Epithelial cell of prostate (primary cell): Measurements from ENCODE around the gene STRIT1.
"Not testable (repeated sequence)": the region's sequence is repeated elsewhere in the genome, so short reads cannot be mapped to it uniquely, and the experiment has no call there.

ENCODE experiments used
- DNase-seq: peaks from one replicate; pipeline ENCODE4 v3.0.0-alpha.2; 2011; ENCODE audit warnings: low read depth, low spot score
- H3K27ac ChIP-seq: fragments of 450-650 bp; 2 replicates; pipeline ENCODE4 v1.5.1; 2017; ENCODE audit warnings: mild to moderate bottlenecking

STRIT1 gene

DNA sequence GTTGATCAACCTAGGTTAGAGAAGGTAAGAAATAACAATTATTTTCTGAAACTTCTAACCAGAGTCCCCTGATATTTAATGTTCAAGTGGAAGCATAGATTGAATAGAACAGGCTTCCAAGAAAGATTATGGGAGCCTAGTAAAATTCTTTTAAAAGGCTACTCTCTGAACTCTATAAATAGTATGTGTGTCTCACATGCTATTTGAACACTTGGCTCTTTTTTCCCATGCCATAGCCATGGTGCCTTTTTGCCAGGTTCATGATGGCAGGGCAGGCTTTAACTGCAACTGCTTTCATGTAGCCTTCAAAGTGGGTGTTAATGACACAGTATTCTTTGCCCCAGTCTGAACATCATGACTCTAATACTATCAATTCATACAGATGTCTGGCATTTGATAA, 22.9 kb upstream of the STRIT1 start:
- no peak overlapping the region for H3K27ac ChIP-seq
- no peak for DNase-seq

DNA sequence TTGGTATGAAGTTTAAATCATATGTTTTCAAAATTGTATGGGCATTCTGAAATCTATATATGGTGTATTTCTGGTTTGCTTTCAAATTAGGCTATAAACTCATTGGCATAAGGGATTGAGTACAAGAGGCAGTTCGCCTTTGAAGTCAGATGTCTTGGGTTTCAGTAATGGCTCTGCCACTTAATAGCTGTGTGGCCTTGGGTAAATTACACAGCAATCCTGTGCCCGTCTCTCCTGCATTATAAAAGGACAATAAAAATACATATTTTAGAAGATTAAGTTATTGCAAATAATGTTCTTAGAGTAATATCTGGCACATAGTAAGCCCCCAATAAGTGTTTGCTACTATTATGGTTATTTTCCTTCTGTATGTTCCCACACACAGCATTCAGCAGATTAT, 20.4 kb upstream of the STRIT1 start:
- DNase-seq = no peak
- H3K27ac ChIP-seq = no peak overlapping the region

DNA sequence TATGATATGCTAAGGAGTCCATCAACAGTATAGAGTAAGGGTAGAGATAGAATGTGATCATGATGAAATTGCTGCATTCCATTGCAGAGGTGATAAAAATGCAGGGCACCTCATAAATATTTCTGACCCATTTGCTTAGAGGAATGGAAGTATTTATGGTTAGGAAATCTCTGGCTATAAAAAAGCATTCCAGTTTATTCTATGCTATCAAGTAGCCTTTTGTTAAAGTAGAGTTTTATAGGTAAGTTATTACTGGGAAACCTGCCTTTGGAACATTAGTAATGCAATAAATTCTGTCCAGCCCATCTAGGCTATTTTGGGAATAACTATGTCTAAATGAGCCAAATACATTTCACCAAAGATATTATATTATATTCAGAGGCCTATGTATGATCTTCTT, 19.8 kb upstream of the STRIT1 start:
- DNase-seq = no peak
- no peak overlapping the region for H3K27ac ChIP-seq

DNA sequence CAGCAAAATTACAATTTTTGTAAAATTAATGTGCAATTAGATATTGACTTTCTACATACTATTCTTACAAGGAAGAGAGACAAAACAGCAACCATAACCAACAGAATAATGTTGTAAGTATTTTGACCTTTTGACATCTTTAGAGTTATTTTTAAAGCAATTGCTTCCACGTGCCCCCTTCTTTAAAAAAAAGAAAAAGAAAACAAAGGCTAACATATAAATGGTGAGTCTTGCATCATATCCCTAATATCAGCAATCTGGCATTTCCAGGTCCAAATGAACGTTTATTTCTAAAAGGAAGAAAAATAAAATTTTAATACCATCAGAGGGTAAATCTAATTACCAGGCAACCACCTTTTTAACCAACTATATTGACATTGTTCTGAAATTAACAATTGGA, 19.3 kb upstream of the STRIT1 start:
- no peak for DNase-seq
- no peak overlapping the region for H3K27ac ChIP-seq

DNA sequence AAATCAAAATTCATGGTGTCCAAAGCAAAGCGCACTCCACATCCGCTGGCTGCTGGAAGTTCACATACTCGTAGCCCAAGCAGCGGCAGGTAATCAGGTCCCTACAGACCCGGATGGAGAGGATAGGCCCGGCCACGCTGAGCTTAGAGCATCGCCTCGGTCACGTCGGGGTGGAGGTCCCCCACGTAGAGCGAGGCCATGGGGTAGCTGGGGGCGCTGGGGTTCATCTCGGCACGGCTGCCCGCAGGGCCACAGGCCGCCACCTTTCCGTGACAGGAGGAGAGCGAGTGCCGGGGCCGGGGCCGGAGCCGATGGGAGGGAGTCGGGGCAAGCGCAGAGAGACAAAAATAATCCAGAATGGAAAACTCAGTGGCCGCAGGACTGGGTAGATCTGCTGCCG, 16.1 kb upstream of the STRIT1 start:
- no peak overlapping the region for H3K27ac ChIP-seq
- no peak for DNase-seq

DNA sequence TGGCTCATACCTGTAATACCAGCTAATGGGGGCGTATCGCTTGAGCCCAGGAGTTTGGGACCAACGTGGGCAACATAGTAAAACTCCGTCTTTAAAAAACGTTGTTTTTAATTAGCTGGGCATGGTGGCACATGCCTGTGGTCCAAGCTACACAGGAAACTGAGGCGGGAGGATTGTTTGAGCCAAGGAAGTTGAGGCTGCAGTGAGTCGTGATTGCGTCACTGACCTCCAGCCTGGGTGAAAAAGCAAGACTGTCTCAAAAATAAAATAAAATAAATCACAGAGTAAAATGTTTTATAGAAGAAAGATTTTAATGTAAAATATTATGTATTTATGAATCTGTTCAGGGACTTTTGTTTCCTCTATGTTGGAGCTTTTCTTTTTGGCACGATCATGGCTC, 15.3 kb upstream of the STRIT1 start:
- no peak for DNase-seq
- H3K27ac ChIP-seq = peak overlapping the region; percentile 6

DNA sequence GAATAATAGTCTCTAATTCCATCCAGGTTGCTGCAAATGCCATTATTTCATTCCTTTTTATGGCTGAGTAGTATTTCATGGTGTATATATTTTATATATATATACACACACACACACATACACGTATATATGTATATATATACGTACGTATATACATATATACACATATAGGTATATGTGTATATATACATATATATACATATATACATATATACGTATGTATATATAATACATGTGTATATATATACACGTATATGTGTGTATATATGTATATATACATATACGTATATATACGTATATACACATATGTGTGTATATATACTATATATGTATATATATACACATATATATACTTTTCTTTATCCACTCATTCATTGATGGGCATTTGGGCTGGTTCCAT, 13.7 kb upstream of the STRIT1 start:
- DNase-seq = no peak
- H3K27ac ChIP-seq = no peak overlapping the region

DNA sequence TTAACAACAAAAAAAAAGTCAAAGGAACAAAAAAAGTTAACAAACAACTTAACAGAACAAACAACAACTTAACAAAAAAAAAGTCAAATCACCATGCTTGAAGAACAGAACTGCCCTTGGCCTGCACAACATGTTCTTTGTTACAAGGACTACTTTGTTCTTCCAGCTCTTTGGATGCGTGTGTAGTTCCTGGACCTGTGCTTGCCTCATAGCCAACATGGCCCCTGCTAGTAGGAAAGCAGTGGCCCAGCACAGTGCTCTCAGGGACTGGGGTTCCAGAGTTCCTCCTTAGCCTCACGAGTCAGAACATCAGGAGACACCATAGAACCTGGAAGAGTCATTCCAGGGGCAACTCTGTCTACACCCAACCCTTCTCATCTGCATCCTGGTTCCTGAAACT, 10.9 kb upstream of the STRIT1 start:
- no peak overlapping the region for H3K27ac ChIP-seq
- DNase-seq = no peak

DNA sequence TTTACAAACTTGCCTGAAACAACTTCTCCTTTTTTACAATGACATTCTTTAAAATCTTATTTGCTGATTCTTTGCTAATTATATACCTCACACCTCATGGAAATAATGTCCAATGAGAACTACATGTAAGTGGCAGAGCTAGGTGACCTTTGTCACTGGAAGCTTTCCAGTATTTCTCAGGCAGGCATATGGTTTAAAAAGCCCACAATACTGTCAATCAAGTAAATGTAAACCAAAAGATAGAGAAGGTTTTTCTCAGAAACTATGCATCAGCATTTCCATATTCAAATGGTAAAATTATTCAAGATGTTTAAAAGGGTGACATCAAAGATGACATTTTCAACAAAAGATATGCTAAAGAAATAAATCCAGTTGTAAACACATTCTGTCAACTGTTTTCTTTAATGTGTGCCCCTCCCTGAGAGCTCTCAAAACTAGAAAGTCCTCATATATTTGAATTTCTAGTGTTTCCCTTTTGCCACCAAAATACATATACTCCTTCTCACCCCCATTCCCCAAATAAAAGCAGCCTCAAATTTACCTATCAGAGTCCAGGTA, 10.1 kb upstream of the STRIT1 start:
- H3K27ac ChIP-seq = no peak overlapping the region
- no peak for DNase-seq

DNA sequence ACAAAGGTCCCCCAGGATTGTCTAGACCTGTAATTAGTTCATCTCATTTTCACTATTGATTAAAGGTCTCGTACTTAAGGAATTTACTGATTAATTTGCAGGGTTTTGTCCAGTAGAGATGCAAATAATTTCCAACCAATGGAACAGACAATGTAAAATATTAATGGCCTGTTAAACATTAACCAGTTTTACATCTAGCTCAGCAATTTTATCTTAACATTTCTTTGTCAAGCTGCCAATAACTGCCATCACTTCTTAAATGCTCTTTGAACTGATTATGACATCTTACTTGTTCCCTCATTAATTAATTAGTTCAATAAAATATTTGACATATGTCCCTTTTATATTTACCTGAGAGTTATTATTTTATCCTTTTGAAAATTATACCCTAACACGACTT, 9.4 kb upstream of the STRIT1 start:
- DNase-seq = no peak
- H3K27ac ChIP-seq = no peak overlapping the region

DNA sequence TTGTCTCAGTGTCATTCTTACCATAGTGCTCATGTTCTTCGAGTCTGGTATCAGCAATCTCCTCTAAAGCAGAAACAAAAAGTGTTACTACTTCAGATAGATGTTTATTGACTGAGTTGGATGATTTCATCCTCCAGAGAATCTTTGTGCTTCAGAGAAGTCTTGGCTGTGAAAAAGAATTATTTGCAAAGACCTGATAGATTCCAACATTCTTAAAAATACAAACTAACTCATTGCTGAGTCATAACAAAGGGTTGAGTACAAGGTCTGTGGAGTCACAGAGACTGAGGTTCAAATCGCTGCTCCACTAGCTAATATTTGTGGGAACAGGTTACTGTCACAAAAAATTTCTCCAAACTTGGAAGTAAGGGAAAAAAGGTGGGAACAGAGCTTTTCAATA, 9.0 kb upstream of the STRIT1 start:
- no peak overlapping the region for H3K27ac ChIP-seq
- DNase-seq = no peak

DNA sequence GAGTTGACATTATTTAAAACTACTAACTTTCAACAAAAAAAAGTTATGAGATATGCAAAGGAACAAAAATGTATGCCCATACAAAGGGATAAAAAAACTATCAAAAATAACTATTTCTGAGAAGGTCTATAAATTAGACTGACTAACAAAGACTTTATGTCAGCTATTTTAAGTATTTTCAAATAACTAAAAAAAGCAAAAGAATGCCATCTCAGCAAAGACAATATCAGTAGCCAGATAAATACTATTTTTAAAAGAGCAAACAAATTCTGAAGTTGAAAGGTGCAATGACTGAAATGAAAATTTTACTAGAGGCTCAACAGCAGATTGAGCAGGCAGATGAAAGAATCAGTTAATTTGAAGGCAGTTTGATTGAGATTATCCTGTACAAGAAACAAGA, 3.6 kb upstream of the STRIT1 start:
- no peak overlapping the region for H3K27ac ChIP-seq
- no peak for DNase-seq

DNA sequence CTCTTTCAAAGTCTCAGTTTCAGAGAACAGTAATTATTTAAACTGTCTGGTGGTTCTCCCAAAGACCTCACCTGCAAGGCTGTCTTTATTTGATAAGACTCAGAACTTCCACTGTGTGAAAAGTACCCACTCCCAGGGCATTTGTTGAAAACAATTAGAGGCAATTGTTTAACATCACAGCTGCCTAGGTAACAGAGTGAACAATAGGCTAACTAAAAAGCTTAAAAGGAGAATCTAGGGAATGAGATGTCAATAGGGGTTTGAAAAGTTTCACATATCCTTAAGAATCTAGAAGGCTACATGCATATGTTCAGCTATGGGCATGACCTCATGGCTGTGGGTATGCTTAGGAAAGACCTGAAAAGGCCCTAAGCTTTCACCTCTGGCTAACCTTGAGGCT, 2.9 kb upstream of the STRIT1 start:
- H3K27ac ChIP-seq = no peak overlapping the region
- no peak for DNase-seq

DNA sequence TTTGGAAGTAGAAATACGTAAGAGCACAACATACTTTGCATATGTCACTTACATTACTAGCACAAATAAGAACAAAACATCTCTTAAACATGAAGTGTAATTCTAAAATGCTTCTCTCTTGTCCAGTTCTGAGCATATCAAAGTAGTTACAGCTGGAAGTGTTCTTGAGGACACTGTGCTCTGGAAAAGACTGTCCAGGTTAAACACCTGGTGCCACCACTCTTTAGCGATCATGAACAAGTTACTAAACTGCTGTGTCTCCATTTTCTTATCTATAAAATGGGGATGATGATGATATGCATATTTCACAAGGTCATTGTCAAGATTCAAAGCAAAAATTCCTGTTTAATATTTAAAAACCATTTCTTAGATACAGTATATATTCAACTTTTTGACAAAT, 790 bp downstream of the STRIT1 start:
- no peak overlapping the region for H3K27ac ChIP-seq

DNA sequence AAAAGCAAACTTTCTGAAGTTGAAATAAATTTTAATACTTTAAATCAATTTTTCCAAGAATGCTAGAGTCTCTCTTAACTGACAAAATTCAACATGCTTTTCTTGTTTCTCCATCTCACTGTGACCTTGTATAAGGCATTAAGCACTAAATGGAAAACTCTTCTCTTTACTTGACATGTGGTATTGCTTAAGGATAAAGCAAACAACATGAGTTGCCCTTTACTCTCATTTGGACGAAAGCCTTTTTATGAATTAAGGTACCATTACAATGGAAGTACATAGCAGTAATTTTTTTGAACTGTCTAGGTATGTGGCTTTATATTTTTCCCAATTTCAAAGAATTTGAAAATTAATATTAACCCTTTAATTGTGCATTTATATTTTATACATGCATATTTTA, 1.4 kb downstream of the STRIT1 start:
- H3K27ac ChIP-seq = no peak overlapping the region
- no peak for DNase-seq

More for the DNA sequence above, 790 bp downstream of the STRIT1 start:
- no peak for DNase-seq

DNA sequence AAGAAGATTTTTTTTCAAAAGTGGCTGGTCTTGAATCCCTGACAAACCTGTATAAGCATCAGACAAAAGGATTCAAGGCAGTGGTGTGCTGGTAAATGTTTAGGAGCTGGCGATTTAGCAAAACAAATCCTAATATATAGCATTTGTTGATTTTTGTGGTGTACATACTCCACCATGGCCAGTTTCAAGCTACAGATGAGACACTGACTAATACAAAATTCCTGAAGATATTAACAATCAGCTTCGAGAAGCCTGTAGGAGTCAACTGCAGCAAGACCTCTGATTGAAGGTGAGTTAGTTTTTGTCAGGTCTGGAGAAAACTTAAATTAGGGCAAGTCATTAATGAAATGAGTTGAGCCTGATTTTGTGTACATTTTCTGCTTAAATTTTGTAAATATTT, 6.7 kb downstream of the STRIT1 start:
- DNase-seq = no peak
- H3K27ac ChIP-seq = no peak overlapping the region

DNA sequence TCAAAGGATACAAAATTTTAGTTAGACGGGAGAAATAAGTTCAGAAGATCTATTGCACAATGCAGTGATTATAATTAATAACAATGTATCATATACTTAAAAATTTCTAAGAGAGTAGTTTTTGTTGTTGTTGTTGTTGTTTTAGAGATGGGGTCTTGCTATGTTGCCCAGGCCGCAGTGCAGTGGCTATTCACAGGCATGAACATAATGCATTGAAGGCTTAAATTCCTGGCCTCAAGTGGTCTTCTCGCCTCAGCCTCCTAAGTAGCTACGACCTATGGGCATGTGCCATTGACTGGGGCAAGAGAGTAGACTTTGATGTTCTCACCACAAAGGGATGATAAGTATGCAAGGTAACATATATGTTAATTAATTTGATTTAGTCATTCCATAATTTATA, 7.5 kb downstream of the STRIT1 start:
- H3K27ac ChIP-seq = no peak overlapping the region
- DNase-seq = no peak

DNA sequence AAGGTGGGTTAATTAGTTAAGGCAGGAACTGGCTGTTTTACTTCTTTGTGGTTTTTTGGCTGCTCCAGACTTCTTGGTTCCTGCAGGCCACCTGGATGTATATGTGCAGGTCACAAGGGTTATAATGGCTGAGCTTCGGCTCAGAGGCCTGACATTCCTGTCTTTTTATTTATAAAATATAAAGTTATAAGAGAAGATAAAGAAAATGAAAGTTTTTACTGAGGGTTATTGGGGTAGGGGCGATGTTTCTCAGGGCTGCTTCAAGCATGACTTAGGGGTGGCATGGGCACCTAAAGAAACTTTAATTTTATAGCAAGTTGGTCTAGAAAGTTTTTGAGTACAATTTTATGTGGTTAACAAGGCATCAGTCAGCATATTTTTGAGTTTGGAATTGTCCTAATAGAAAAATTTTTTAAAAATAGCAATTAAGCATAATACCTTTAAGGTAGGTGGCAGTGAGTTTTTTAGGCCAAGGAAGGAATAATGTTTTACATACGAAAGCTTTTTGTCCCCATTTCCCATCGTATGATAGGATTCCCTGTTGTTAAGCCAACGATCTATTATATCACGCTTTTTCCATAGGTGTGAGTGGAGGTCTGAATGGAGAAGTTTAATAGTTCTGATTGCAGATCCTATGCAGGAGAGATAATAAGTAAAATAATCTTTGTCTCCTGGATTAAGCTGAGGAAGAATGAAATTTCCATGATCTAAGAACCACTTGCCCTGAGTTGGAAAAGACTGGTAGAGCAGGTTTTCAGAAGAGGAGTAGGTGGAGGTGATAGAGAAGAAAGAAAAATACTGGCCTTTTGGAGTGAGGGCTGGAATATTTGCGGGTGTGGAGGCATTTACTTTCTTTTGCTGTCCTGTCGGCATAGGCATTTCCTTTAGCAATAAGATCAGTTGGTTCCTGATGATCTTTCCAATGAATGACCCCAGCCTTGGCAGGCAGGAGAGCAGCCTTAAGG, 10.1 kb downstream of the STRIT1 start:
- DNase-seq = no peak

DNA sequence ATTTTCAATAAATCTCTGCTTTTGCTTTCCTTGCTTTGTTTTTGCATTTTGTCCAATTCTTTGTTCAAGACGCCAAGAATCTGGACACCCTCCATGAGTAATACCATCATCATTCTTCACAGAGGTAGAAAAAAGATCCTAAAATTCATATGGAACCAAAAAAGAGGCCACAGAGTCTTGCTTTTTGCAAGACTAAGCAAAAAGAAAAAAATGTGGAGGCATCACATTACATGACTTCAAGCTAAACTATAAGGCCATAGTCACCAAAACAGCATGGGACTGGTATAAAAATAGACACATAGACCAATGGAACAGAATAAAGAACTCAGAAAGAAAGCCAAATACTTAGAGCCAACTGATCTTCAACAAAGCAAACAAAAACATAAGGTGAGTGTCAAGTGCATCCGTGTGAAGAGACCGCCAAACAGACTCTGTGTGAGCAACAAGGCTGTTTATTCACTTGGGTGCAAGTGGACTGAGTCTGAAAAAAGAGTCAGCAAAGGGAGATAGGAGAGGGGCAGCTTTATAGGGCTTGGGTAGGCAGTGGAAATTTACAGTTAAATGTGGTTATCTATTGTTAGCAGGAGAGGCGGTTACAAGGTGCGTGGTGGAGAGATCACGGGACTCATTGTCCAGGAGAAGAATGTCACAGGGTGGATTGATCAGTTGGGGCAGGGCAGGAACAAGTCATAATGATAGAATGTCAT, 10.9 kb downstream of the STRIT1 start:
- no peak overlapping the region for H3K27ac ChIP-seq
- DNase-seq = no peak

More for the DNA sequence above, 10.1 kb downstream of the STRIT1 start:
- H3K27ac ChIP-seq = no peak overlapping the region

DNA sequence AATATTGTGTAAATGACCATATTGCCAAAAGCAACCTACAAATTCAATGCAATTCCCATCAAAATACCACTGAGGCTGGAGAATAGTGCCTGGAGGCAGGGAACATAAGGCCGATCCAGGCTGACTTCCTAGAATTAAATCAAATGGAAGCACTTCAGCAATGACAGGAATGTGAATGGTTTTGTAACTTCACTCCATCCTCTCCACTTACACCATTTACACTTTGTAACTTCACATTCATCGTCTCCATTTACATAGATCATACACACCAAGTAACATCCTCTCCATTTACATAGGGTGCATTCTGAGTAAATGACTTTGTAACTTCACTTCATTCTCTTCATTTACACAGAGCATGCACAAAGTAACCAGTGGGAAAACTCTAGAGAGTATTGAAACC, 11.6 kb downstream of the STRIT1 start:
- DNase-seq = no peak
- no peak overlapping the region for H3K27ac ChIP-seq

DNA sequence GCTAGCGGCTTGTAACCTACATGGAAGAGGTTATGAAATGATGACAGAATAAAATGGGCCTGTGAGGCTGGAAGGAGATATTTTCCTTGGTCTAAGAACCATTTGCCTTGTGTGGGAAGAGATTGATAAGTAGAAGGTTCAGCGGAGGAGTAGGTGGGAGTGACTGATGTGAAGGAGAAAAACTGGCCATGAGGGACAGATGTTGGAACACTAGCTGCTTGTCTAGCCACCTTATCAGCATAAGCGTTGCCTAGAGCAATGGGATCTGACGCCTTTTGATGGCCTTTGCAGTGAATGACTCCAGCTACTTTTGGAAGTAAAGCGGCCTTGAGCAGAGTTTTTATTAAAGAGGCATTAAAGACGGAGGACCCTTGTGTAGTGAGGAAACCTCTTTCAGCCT, 17.4 kb downstream of the STRIT1 start:
- DNase-seq, H3K27ac ChIP-seq: not testable (repeated sequence)
